HepG2 (cell line): Measurements from ENCODE around the gene TSPYL1. TPM values are rescaled to one million over a fixed set of nuclear protein-coding genes. Genes with fewer than 3 reads are reported as not detected.

ENCODE experiments used
- KDM2A ChIP-seq: sonication (generic); formaldehyde crosslinking; IDR thresholded peaks from 2 replicates; pipeline ENCODE4 v1.4.0; 2020; ENCODE audit warnings: low read depth, missing genetic modification reagents, borderline replicate concordance
- RELA ChIP-seq: sonication (generic); formaldehyde crosslinking; IDR thresholded peaks from 2 replicates; pipeline ENCODE4 v1.4.0; 2020; ENCODE audit warnings: missing genetic modification reagents
- SETDB1 ChIP-seq: sonication (generic); formaldehyde crosslinking; IDR thresholded peaks from 2 replicates; pipeline ENCODE4 v1.5.1; 2020; ENCODE audit warnings: missing genetic modification reagents, mild to moderate bottlenecking, borderline replicate concordance
- SOX6 ChIP-seq, 2 experiments: fragments of 450-650 bp in 1 of 2; sonication (generic) in 1 of 2; formaldehyde crosslinking in 1 of 2; IDR thresholded peaks; 2 replicates each; pipeline versions ENCODE4 v1.4.0 to v1.6.1; 2017 to 2020; ENCODE audit warnings: antibody characterized with exemption in 1 of 2, mild to moderate bottlenecking in 1 of 2, missing genetic modification reagents in 1 of 2
- ZNF747 ChIP-seq: sonication (generic); formaldehyde crosslinking; IDR thresholded peaks from 2 replicates; pipeline ENCODE4 v1.8.1; 2023; ENCODE audit warnings: missing genetic modification reagents, mild to moderate bottlenecking, borderline replicate concordance
- ZNF777 ChIP-seq: sonication (generic); formaldehyde crosslinking; IDR thresholded peaks from 2 replicates; pipeline ENCODE4 v1.4.0; 2020; ENCODE audit warnings: missing genetic modification reagents
- polyA plus RNA-seq, 8 experiments: library from polyadenylated mRNA; depleted of rRNA in 3 of 8; stranded (reverse) in 7 of 8; unstranded in 1 of 8; fragments of >200 nt; fragmentation: Illumina TruSeq in 4 of 8; extraction: Trizol in 4 of 8; gene quantifications; 2 replicates each; pipeline versions ENCODE4 v1.2.1 to v1.2.3, GENCODE V29; 2011 to 2016; ENCODE audit warnings: low read depth in 4 of 8, missing spikeins in 1 of 8, mixed read lengths in 1 of 8; ENCODE audit not compliant: insufficient read depth in 1 of 8
- total RNA-seq, 5 experiments: library from RNA; depleted of rRNA; stranded (reverse); fragments of >200 nt; fragmentation: Illumina TruSeq; extraction: Trizol; gene quantifications; 2 replicates each; pipeline ENCODE4 v1.2.3, GENCODE V29; 2016; ENCODE audit warnings: low read depth in 1 of 5
- TF ChIP-seq, protein P1 (sequence below): sonication (generic); formaldehyde crosslinking; IDR thresholded peaks from 2 replicates; pipeline ENCODE4 v1.4.0; 2020; ENCODE audit warnings: missing genetic modification reagents
- TF ChIP-seq, protein P2 (sequence below): sonication (generic); formaldehyde crosslinking; IDR thresholded peaks from 2 replicates; pipeline ENCODE4 v1.5.0; 2020; ENCODE audit warnings: missing genetic modification reagents
- TF ChIP-seq, protein P3 (sequence below): sonication (generic); formaldehyde crosslinking; IDR thresholded peaks from 2 replicates; pipeline ENCODE4 v1.9.0; 2022; ENCODE audit warnings: low read depth, missing genetic modification reagents
- TF ChIP-seq, protein P4 (sequence below): sonication (generic); formaldehyde crosslinking; IDR thresholded peaks from 2 replicates; pipeline ENCODE4 v1.4.0; 2020; ENCODE audit warnings: low read depth, mild to moderate bottlenecking, missing genetic modification reagents
- TF ChIP-seq, protein P5 (sequence below): sonication (generic); formaldehyde crosslinking; conservative IDR thresholded peaks from 2 replicates; pipeline ENCODE4 v1.8.0; 2022; ENCODE audit warnings: missing genetic modification reagents
- TF ChIP-seq, protein P6 (sequence below): sonication (generic); formaldehyde crosslinking; IDR thresholded peaks from 2 replicates; pipeline ENCODE4 v1.4.0; 2020; ENCODE audit warnings: missing genetic modification reagents
- TF ChIP-seq, protein P7 (sequence below): sonication (generic); formaldehyde crosslinking; IDR thresholded peaks from 2 replicates; pipeline ENCODE4 v1.4.0; 2020; ENCODE audit warnings: missing genetic modification reagents

TSPYL1 gene
- total and polyA plus RNA-seq, 2 of the 13 experiments (the other 11 are each of a cell fraction or from before 2014, with no cell fraction given): 28.3 to 93.0 TPM

DNA sequence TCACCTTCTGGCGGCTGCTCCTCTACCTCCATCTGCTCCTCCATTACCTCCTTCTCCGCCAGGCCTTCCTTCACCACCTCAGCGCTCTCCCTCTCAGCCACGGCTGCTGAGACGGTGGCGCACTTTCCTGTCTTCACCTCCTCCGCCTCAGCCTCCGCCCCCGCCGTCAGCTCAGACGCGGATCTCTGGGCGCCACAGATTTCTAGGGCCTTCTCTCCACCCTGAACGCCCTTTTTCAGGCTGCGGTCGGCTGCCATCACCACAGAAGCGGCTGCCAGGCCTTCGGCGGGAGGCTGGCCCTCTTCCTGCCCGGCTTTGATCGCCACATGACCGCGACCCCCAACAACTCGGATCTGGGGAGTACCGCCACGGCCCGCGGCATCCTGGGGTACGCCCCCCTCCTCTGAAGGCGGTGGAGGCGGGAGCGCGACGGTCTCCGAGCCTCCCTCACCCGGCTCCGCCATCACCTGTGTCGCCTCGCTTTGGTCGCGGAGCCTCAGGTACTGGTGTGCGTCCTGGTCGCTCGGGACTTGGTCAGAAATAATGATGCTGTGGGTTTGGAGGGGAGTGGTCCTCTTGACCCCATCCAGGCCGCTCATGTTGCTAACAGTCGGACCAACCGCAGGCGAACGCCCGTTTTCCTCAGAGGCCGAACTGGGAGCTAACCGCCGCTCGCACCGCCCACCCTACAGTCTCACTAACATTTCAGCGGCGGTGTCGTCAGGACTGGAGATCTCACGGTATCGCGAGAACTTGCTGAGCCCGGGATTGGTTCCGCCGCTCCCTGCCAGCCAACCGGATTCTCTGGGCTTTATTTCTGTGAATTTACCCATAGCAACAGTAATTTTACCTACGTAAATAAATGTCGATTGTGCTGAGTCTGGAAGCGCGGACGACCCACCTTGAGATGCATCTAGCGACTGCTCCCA lies at the start of gene TSPYL1 (continued):
- TF ChIP-seq, protein P1, sequence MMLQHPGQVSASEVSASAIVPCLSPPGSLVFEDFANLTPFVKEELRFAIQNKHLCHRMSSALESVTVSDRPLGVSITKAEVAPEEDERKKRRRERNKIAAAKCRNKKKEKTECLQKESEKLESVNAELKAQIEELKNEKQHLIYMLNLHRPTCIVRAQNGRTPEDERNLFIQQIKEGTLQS (CRISPR knock-in tag): 0 out of 2 replicates have a peak, but pooled peaks have one; percentile 9
- no peak for TF ChIP-seq RELA (CRISPR knock-in tag)
- TF ChIP-seq, protein P2, sequence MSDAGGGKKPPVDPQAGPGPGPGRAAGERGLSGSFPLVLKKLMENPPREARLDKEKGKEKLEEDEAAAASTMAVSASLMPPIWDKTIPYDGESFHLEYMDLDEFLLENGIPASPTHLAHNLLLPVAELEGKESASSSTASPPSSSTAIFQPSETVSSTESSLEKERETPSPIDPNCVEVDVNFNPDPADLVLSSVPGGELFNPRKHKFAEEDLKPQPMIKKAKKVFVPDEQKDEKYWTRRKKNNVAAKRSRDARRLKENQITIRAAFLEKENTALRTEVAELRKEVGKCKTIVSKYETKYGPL: no peak
- TF ChIP-seq, protein P3, sequence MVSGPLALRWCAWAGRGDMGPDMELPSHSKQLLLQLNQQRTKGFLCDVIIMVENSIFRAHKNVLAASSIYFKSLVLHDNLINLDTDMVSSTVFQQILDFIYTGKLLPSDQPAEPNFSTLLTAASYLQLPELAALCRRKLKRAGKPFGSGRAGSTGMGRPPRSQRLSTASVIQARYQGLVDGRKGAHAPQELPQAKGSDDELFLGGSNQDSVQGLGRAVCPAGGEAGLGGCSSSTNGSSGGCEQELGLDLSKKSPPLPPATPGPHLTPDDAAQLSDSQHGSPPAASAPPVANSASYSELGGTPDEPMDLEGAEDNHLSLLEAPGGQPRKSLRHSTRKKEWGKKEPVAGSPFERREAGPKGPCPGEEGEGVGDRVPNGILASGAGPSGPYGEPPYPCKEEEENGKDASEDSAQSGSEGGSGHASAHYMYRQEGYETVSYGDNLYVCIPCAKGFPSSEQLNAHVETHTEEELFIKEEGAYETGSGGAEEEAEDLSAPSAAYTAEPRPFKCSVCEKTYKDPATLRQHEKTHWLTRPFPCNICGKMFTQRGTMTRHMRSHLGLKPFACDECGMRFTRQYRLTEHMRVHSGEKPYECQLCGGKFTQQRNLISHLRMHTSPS: peak; percentile 32; the same call in 1 of the 2 replicates
- TF ChIP-seq SOX6 (IDR thresholded peaks at IDR 0.05): no peak
- TF ChIP-seq SOX6 (CRISPR knock-in tag; IDR thresholded peaks at IDR 0.05): peak; percentile 63
- TF ChIP-seq, protein P4, sequence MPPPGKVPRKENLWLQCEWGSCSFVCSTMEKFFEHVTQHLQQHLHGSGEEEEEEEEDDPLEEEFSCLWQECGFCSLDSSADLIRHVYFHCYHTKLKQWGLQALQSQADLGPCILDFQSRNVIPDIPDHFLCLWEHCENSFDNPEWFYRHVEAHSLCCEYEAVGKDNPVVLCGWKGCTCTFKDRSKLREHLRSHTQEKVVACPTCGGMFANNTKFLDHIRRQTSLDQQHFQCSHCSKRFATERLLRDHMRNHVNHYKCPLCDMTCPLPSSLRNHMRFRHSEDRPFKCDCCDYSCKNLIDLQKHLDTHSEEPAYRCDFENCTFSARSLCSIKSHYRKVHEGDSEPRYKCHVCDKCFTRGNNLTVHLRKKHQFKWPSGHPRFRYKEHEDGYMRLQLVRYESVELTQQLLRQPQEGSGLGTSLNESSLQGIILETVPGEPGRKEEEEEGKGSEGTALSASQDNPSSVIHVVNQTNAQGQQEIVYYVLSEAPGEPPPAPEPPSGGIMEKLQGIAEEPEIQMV (CRISPR knock-in tag): peak; percentile 76; the same call in 1 of the 2 replicates
- TF ChIP-seq SETDB1 (CRISPR knock-in tag): no peak
- TF ChIP-seq ZNF747: peak; percentile 40; the same call in 1 of the 2 replicates
- TF ChIP-seq KDM2A (CRISPR knock-in tag): peak; percentile 82
- peak; percentile 20; the same call in 1 of the 2 replicates for TF ChIP-seq ZNF777 (CRISPR knock-in tag)
- TF ChIP-seq, protein P5, sequence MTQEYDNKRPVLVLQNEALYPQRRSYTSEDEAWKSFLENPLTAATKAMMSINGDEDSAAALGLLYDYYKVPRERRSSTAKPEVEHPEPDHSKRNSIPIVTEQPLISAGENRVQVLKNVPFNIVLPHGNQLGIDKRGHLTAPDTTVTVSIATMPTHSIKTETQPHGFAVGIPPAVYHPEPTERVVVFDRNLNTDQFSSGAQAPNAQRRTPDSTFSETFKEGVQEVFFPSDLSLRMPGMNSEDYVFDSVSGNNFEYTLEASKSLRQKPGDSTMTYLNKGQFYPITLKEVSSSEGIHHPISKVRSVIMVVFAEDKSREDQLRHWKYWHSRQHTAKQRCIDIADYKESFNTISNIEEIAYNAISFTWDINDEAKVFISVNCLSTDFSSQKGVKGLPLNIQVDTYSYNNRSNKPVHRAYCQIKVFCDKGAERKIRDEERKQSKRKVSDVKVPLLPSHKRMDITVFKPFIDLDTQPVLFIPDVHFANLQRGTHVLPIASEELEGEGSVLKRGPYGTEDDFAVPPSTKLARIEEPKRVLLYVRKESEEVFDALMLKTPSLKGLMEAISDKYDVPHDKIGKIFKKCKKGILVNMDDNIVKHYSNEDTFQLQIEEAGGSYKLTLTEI (CRISPR knock-in tag): no peak
- TF ChIP-seq, protein P6, sequence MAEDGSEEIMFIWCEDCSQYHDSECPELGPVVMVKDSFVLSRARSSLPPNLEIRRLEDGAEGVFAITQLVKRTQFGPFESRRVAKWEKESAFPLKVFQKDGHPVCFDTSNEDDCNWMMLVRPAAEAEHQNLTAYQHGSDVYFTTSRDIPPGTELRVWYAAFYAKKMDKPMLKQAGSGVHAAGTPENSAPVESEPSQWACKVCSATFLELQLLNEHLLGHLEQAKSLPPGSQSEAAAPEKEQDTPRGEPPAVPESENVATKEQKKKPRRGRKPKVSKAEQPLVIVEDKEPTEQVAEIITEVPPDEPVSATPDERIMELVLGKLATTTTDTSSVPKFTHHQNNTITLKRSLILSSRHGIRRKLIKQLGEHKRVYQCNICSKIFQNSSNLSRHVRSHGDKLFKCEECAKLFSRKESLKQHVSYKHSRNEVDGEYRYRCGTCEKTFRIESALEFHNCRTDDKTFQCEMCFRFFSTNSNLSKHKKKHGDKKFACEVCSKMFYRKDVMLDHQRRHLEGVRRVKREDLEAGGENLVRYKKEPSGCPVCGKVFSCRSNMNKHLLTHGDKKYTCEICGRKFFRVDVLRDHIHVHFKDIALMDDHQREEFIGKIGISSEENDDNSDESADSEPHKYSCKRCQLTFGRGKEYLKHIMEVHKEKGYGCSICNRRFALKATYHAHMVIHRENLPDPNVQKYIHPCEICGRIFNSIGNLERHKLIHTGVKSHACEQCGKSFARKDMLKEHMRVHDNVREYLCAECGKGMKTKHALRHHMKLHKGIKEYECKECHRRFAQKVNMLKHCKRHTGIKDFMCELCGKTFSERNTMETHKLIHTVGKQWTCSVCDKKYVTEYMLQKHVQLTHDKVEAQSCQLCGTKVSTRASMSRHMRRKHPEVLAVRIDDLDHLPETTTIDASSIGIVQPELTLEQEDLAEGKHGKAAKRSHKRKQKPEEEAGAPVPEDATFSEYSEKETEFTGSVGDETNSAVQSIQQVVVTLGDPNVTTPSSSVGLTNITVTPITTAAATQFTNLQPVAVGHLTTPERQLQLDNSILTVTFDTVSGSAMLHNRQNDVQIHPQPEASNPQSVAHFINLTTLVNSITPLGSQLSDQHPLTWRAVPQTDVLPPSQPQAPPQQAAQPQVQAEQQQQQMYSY: peak; percentile 52; the same call in 1 of the 2 replicates
- TF ChIP-seq, protein P7, sequence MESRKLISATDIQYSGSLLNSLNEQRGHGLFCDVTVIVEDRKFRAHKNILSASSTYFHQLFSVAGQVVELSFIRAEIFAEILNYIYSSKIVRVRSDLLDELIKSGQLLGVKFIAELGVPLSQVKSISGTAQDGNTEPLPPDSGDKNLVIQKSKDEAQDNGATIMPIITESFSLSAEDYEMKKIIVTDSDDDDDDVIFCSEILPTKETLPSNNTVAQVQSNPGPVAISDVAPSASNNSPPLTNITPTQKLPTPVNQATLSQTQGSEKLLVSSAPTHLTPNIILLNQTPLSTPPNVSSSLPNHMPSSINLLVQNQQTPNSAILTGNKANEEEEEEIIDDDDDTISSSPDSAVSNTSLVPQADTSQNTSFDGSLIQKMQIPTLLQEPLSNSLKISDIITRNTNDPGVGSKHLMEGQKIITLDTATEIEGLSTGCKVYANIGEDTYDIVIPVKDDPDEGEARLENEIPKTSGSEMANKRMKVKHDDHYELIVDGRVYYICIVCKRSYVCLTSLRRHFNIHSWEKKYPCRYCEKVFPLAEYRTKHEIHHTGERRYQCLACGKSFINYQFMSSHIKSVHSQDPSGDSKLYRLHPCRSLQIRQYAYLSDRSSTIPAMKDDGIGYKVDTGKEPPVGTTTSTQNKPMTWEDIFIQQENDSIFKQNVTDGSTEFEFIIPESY (CRISPR knock-in tag): no peak; the same call in 1 of the 2 replicates
